Smooth muscle cell (in vitro differentiated cells): ENCODE measurements around the gene TNNI3. TPM values are rescaled to one million over a fixed set of nuclear protein-coding genes. Genes with fewer than 3 reads are reported as not detected.

Experiments used
- DNase-seq: peaks from one replicate; lab custom pipeline; 2025; ENCODE audit not compliant: unreplicated experiment; lab: John Stamatoyannopoulos, UW
- H2AFZ ChIP-seq: fragments of 200-600 bp; sonication (generic); 2 replicates; pipeline ENCODE4 v1.6.0; 2016; ENCODE audit warnings: antibody characterized with exemption, low read depth, mild to moderate bottlenecking
- H3F3A ChIP-seq: fragments of 200-600 bp; sonication (generic); 2 replicates; pipeline ENCODE4 v1.6.0; 2017; ENCODE audit warnings: antibody characterized with exemption, low read depth
- H3K27ac ChIP-seq: fragments of 200-600 bp; sonication (generic); 2 replicates; pipeline ENCODE4 v1.5.1; 2016; ENCODE audit warnings: low read depth, mild to moderate bottlenecking
- H3K27me3 ChIP-seq: fragments of 200-600 bp; sonication (generic); 2 replicates; pipeline ENCODE4 v1.6.1; 2016; ENCODE audit warnings: low read depth, mild to moderate bottlenecking
- H3K36me3 ChIP-seq: fragments of 200-600 bp; sonication (generic); 2 replicates; pipeline ENCODE4 v1.5.1; 2016; ENCODE audit warnings: low read depth
- H3K4me1 ChIP-seq: fragments of 200-600 bp; sonication (generic); 2 replicates; pipeline ENCODE4 v1.5.1; 2016; ENCODE audit warnings: low read depth
- H3K4me2 ChIP-seq: fragments of 200-600 bp; sonication (generic); 2 replicates; pipeline ENCODE4 v1.6.0; 2016; ENCODE audit warnings: mild to moderate bottlenecking
- H3K4me3 ChIP-seq: fragments of 200-600 bp; sonication (generic); 2 replicates; pipeline ENCODE4 v1.5.1; 2016; ENCODE audit warnings: mild to moderate bottlenecking
- H3K79me2 ChIP-seq: fragments of 200-600 bp; sonication (generic); 2 replicates; pipeline ENCODE4 v1.6.0; 2016; ENCODE audit warnings: low read depth, mild to moderate bottlenecking
- H3K9ac ChIP-seq: fragments of 200-600 bp; sonication (generic); 2 replicates; pipeline ENCODE4 v1.6.0; 2016; ENCODE audit warnings: low read depth
- H3K9me3 ChIP-seq: fragments of 200-600 bp; sonication (generic); replicated peaks from 2 replicates; pipeline ENCODE4 v1.5.1; 2016; ENCODE audit warnings: low read depth
- H4K20me1 ChIP-seq: fragments of 200-600 bp; sonication (generic); 2 replicates; pipeline ENCODE4 v1.6.0; 2016; ENCODE audit warnings: low read depth
- CTCF ChIP-seq: fragments of 200-600 bp; sonication (generic); IDR thresholded peaks from 2 replicates; pipeline ENCODE4 v1.5.1; 2017; ENCODE audit warnings: borderline replicate concordance, mild to moderate bottlenecking, antibody characterized with exemption; ENCODE audit not compliant: insufficient read depth, poor library complexity, severe bottlenecking
- WGBS: methylation state at CpG from one replicate; pipeline ENCODE4 v1.1.7; 2016; ENCODE audit warnings: low lambda C conversion rate; 5-methylcytosine and 5-hydroxymethylcytosine counted together
- polyA plus RNA-seq: library from polyadenylated mRNA; unstranded; fragments of >200 nt; fragmentation: Nextera tagmentation; extraction: Ambion mirVana; gene quantifications from 2 replicates; pipeline ENCODE4 v1.2.1, GENCODE V29; 2016
- total RNA-seq: library from RNA; depleted of rRNA; stranded (reverse); fragments of >200 nt; gene quantifications from 2 replicates; pipeline ENCODE4 v1.2.3, GENCODE V29; 2014

TNNI3 gene
- total and polyA plus RNA-seq, 2 experiments from 2014 or later: 3.0 TPM; not detected in 1

- H3K79me2 ChIP-seq: no peaks in the 10 kb centered on the region
- no peaks in the 10 kb centered on the region for H3K9me3 ChIP-seq
- no peaks in the 10 kb centered on the region for H3F3A ChIP-seq
- no peak for TF ChIP-seq CTCF
- no peak overlapping the region for H3K9ac ChIP-seq
- no peak overlapping the region for H3K4me3 ChIP-seq
- no peak overlapping the region for H2AFZ ChIP-seq
- no peak overlapping the region for H3K4me2 ChIP-seq
- no peak for DNase-seq
- H3K27me3 ChIP-seq: no peaks in the 10 kb centered on the region
- no peaks in the 10 kb centered on the region for H3K4me1 ChIP-seq
- H4K20me1 ChIP-seq: no peaks in the 10 kb centered on the region
- no peaks in the 10 kb centered on the region for H3K36me3 ChIP-seq
- WGBS: 71% methylated on average over 5 of the region's 5 CpGs
- H3K27ac ChIP-seq: no peak overlapping the region
Measured at GRCh38 chr19:55198651-55199050, 41.1 kb upstream of the TNNI3 start.

- no peaks in the 10 kb centered on the region for H3K79me2 ChIP-seq
- no peaks in the 10 kb centered on the region for H4K20me1 ChIP-seq
Measured at GRCh38 chr19:55197528-55197927, 40.0 kb upstream of the TNNI3 start.

GRCh38 chr19:55196803-55197202, 39.3 kb upstream of the TNNI3 start:
- Histone ChIP-seq H3K9ac (no peak overlapping the region), H3K27me3 (no peaks in the 10 kb centered on the region), H3K4me2 (no peak overlapping the region), H3K36me3 (no peaks in the 10 kb centered on the region), H3F3A (no peaks in the 10 kb centered on the region), H4K20me1 (no peaks in the 10 kb centered on the region), H3K79me2 (no peaks in the 10 kb centered on the region), H3K9me3 (no peaks in the 10 kb centered on the region), H2AFZ (no peak overlapping the region), H3K27ac (no peak overlapping the region), H3K4me3 (no peak overlapping the region), H3K4me1 (no peaks in the 10 kb centered on the region)
- no peak for TF ChIP-seq CTCF
- WGBS: 86% methylated on average over 10 of the region's 10 CpGs
- no peak for DNase-seq

More at GRCh38 chr19:55197528-55197927, 40.0 kb upstream of the TNNI3 start:
- H3K4me3 ChIP-seq: no peak overlapping the region
- H3K27ac ChIP-seq: no peak overlapping the region
- no peak for DNase-seq
- no peaks in the 10 kb centered on the region for H3K27me3 ChIP-seq
- H2AFZ ChIP-seq: no peak overlapping the region
- H3K9ac ChIP-seq: no peak overlapping the region
- H3K36me3 ChIP-seq: no peaks in the 10 kb centered on the region
- no peak overlapping the region for H3K4me2 ChIP-seq
- no peak for TF ChIP-seq CTCF
- 69% methylated on average over 4 of the region's 4 CpGs for WGBS
- no peaks in the 10 kb centered on the region for H3K4me1 ChIP-seq
- no peaks in the 10 kb centered on the region for H3K9me3 ChIP-seq
- H3F3A ChIP-seq: no peaks in the 10 kb centered on the region

GRCh38 chr19:55193481-55193880, 35.9 kb upstream of the TNNI3 start:
- H3K4me1 ChIP-seq: no peaks in the 10 kb centered on the region
- no peaks in the 10 kb centered on the region for H3K79me2 ChIP-seq
- no peak for DNase-seq
- 89% methylated on average over 12 of the region's 12 CpGs for WGBS
- H3K9ac ChIP-seq: no peak overlapping the region
- no peak overlapping the region for H3K4me3 ChIP-seq
- no peaks in the 10 kb centered on the region for H4K20me1 ChIP-seq
- no peak overlapping the region for H3K4me2 ChIP-seq
- H3K27me3 ChIP-seq: no peaks in the 10 kb centered on the region
- no peak for TF ChIP-seq CTCF
- H2AFZ ChIP-seq: no peak overlapping the region
- H3K27ac ChIP-seq: no peak overlapping the region
- H3K9me3 ChIP-seq: no peaks in the 10 kb centered on the region
- no peaks in the 10 kb centered on the region for H3F3A ChIP-seq
- no peaks in the 10 kb centered on the region for H3K36me3 ChIP-seq
